HEK293 (cell line): ENCODE measurements around the gene SF3B3.

Experiments used
- CTCF ChIA-PET: fragments of 350-600 bp; formaldehyde crosslinking; extraction: SDS; loops from one replicate; lab custom pipeline; 2021; ENCODE audit warnings: antibody characterized with exemption; lab: Yijun Ruan, JAX
- POLR2A ChIA-PET: fragments of 300-600 bp; formaldehyde crosslinking; extraction: SDS; loops from one replicate; lab custom pipeline; 2020; ENCODE audit warnings: antibody characterized with exemption, inconsistent platforms; lab: Yijun Ruan, JAX
- H3K27ac ChIP-seq: fragments of 200-500 bp; sonication (Bioruptor generic); 2 replicates; pipeline ENCODE4 v1.5.1; 2014; ENCODE audit warnings: low read depth, low read length, control low read depth, inconsistent platforms; ENCODE audit errors: extremely low read depth
- H3K36me3 ChIP-seq, 2 experiments: fragments of 200-500 bp in 1 of 2; sonication (Bioruptor generic) in 1 of 2; 1 replicate in 1 of 2; 2 replicates in 1 of 2; pipeline ENCODE4 v1.5.1; 2014 to 2017; ENCODE audit warnings: inconsistent platforms in 2 of 2, low read length in 2 of 2; ENCODE audit not compliant: control insufficient read depth in 2 of 2, insufficient read depth in 1 of 2
- H3K4me1 ChIP-seq: fragments of 200-500 bp; sonication (Bioruptor generic); 2 replicates; pipeline ENCODE4 v1.5.1; 2014; ENCODE audit warnings: mild to moderate bottlenecking, low read length, inconsistent platforms; ENCODE audit not compliant: control insufficient read depth, insufficient read depth
- H3K4me3 ChIP-seq: 2 replicates; pipeline ENCODE4 v1.5.1; 2011; ENCODE audit warnings: low read depth, mild to moderate bottlenecking, control low read depth, low read length, moderate library complexity
- H3K9me3 ChIP-seq: fragments of 200-500 bp; sonication (Bioruptor generic); 2 replicates; pipeline ENCODE4 v1.5.1; 2014; ENCODE audit warnings: low read depth, low read length, inconsistent platforms; ENCODE audit not compliant: control insufficient read depth, insufficient read depth
- KLF9 ChIP-seq: fragments of 450-650 bp; formaldehyde crosslinking; IDR thresholded peaks from 2 replicates; pipeline ENCODE4 v1.5.1; 2016; ENCODE audit warnings: missing biosample characterization, missing genetic modification characterization, low read depth
- TSHZ1 ChIP-seq: fragments of 450-650 bp; formaldehyde crosslinking; IDR thresholded peaks from 2 replicates; pipeline ENCODE4 v1.5.1; 2016; ENCODE audit warnings: missing biosample characterization, missing genetic modification characterization, borderline replicate concordance
- ZBTB44 ChIP-seq: fragments of 450-650 bp; IDR thresholded peaks from 2 replicates; pipeline ENCODE4 v1.5.1; 2018; ENCODE audit warnings: missing biosample characterization, mild to moderate bottlenecking, missing genetic modification characterization
- ZNF19 ChIP-seq: fragments of 450-650 bp; formaldehyde crosslinking; IDR thresholded peaks from 2 replicates; pipeline ENCODE4; 2016; ENCODE audit warnings: missing biosample characterization, missing genetic modification characterization, low read depth
- ZNF302 ChIP-seq: fragments of 450-650 bp; formaldehyde crosslinking; IDR thresholded peaks from 2 replicates; pipeline ENCODE4 v1.5.1; 2016; ENCODE audit warnings: missing biosample characterization, missing genetic modification characterization, low read depth
- ZNF350 ChIP-seq: fragments of 450-650 bp; formaldehyde crosslinking; IDR thresholded peaks from 2 replicates; pipeline ENCODE4 v1.5.0; 2017; ENCODE audit warnings: missing biosample characterization, mild to moderate bottlenecking, missing genetic modification characterization
- ZNF423 ChIP-seq: fragments of 450-650 bp; formaldehyde crosslinking; IDR thresholded peaks from 2 replicates; pipeline ENCODE4 v1.5.1; 2016; ENCODE audit warnings: missing biosample characterization, missing genetic modification characterization
- ZNF449 ChIP-seq: fragments of 450-650 bp; formaldehyde crosslinking; IDR thresholded peaks from 2 replicates; pipeline ENCODE4 v1.5.1; 2017; ENCODE audit warnings: missing biosample characterization, mild to moderate bottlenecking, missing genetic modification characterization, moderate library complexity
- ZNF624 ChIP-seq: fragments of 450-650 bp; formaldehyde crosslinking; IDR thresholded peaks from 2 replicates; pipeline ENCODE4 v1.5.1; 2017; ENCODE audit warnings: missing biosample characterization, missing genetic modification characterization
- ZNF654 ChIP-seq: fragments of 450-650 bp; formaldehyde crosslinking; IDR thresholded peaks from 2 replicates; pipeline ENCODE4 v1.5.1; 2016; ENCODE audit warnings: low read depth, missing biosample characterization, missing genetic modification characterization
- ZNF677 ChIP-seq: fragments of 450-650 bp; IDR thresholded peaks from 2 replicates; pipeline ENCODE4 v1.5.0; 2018; ENCODE audit warnings: missing biosample characterization, mild to moderate bottlenecking, missing genetic modification characterization, moderate library complexity
- ZNF776 ChIP-seq: fragments of 450-650 bp; formaldehyde crosslinking; IDR thresholded peaks from 2 replicates; pipeline ENCODE4 v1.5.0; 2017; ENCODE audit warnings: missing biosample characterization, missing genetic modification characterization, borderline replicate concordance
- ZNF843 ChIP-seq: fragments of 450-650 bp; formaldehyde crosslinking; IDR thresholded peaks from 2 replicates; pipeline ENCODE4 v1.5.1; 2016; ENCODE audit warnings: missing biosample characterization, missing genetic modification characterization
- TF ChIP-seq, protein P1 (sequence below): fragments of 450-650 bp; formaldehyde crosslinking; IDR thresholded peaks from 2 replicates; pipeline ENCODE4 v1.5.1; 2016; ENCODE audit warnings: missing biosample characterization, missing genetic modification characterization
- TF ChIP-seq, protein P2 (sequence below): fragments of 450-650 bp; formaldehyde crosslinking; IDR thresholded peaks from 2 replicates; pipeline ENCODE4 v1.5.1; 2016; ENCODE audit warnings: missing biosample characterization, missing genetic modification characterization
- TF ChIP-seq, protein P3 (sequence below): fragments of 450-650 bp; formaldehyde crosslinking; IDR thresholded peaks from 2 replicates; pipeline ENCODE4 v1.5.1; 2016; ENCODE audit warnings: missing biosample characterization, missing genetic modification characterization, borderline replicate concordance

SF3B3 gene

DNA sequence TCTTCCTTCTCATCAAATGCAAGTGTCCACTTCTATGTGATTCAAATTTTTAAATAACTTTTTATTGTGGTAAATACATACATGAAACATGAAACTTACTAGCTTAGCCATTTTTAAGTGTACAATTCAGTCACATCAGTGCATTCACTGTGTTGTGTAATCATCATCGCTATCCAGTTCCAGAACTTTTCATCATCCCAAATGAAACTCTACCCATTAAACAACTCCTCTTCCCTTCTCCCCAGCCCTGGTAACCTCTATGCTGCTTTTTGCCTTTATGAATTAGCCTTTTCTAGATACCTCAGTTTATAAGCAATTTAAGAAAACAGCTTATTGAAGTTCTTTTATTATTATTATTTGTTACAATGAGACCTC is 81.7 kb downstream of the SF3B3 start:
- Histone ChIP-seq H3K9me3 (no peaks in the 10 kb centered on the region), H3K4me3 (no peak overlapping the region), H3K36me3 (no peaks in the 10 kb centered on the region), H3K4me1 (no peaks in the 10 kb centered on the region), H3K27ac (no peak overlapping the region)
- POLR2A ChIA-PET = no interaction called here
- TF ChIP-seq TSHZ1 (tag by site-specific recombination) = no peak
- no peak for TF ChIP-seq ZBTB44
- TF ChIP-seq ZNF677 = no peak
- no peak for TF ChIP-seq ZNF423
- no peak for TF ChIP-seq ZNF19 (tag by site-specific recombination)
- TF ChIP-seq, protein P1, sequence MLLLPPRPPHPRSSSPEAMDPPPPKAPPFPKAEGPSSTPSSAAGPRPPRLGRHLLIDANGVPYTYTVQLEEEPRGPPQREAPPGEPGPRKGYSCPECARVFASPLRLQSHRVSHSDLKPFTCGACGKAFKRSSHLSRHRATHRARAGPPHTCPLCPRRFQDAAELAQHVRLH (tag by site-specific recombination) = no peak
- no peak for TF ChIP-seq ZNF654 (tag by site-specific recombination)
- TF ChIP-seq ZNF843 (tag by site-specific recombination) = no peak
- TF ChIP-seq KLF9 (tag by site-specific recombination) = no peak
- TF ChIP-seq, protein P2, sequence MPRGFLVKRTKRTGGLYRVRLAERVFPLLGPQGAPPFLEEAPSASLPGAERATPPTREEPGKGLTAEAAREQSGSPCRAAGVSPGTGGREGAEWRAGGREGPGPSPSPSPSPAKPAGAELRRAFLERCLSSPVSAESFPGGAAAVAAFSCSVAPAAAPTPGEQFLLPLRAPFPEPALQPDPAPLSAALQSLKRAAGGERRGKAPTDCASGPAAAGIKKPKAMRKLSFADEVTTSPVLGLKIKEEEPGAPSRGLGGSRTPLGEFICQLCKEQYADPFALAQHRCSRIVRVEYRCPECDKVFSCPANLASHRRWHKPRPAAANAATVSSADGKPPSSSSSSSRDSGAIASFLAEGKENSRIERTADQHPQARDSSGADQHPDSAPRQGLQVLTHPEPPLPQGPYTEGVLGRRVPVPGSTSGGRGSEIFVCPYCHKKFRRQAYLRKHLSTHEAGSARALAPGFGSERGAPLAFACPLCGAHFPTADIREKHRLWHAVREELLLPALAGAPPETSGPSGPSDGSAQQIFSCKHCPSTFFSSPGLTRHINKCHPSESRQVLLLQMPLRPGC (tag by site-specific recombination) = no peak
- TF ChIP-seq ZNF350 (tag by site-specific recombination) = no peak
- CTCF ChIA-PET = interaction anchor here (0.6 kb wide), 1 partner anchor 11 kb away, joined by 4 read pairs; no protein-coding TSS in a partner anchor

GRCh38 chr16:70608521-70608920 is 84.9 kb downstream of the SF3B3 start:
- H3K36me3 ChIP-seq = no peaks in the 10 kb centered on the region
- ChIA-PET CTCF (no interaction called here), POLR2A (no interaction called here)
- no peak for TF ChIP-seq ZNF302
- no peak for TF ChIP-seq ZNF624 (tag by site-specific recombination)
- TF ChIP-seq ZNF776 (tag by site-specific recombination) = no peak
- TF ChIP-seq, protein P3, sequence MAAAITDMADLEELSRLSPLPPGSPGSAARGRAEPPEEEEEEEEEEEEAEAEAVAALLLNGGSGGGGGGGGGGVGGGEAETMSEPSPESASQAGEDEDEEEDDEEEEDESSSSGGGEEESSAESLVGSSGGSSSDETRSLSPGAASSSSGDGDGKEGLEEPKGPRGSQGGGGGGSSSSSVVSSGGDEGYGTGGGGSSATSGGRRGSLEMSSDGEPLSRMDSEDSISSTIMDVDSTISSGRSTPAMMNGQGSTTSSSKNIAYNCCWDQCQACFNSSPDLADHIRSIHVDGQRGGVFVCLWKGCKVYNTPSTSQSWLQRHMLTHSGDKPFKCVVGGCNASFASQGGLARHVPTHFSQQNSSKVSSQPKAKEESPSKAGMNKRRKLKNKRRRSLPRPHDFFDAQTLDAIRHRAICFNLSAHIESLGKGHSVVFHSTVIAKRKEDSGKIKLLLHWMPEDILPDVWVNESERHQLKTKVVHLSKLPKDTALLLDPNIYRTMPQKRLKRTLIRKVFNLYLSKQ (tag by site-specific recombination) = no peak
- TF ChIP-seq ZNF449 = no peak
- H3K27ac ChIP-seq = no peak overlapping the region
- no peaks in the 10 kb centered on the region for H3K9me3 ChIP-seq
- H3K4me3 ChIP-seq = no peak overlapping the region
- no peaks in the 10 kb centered on the region for H3K4me1 ChIP-seq
